Breast epithelium (tissue), 3 donors: ENCODE measurements around the gene CDH13.

Experiments
- POLR2A ChIP-seq: fragments of 450-650 bp; IDR thresholded peaks from one replicate; pipeline ENCODE4 v1.6.1; 2016; ENCODE audit warnings: antibody characterized with exemption, mild to moderate bottlenecking, moderate library complexity
- TF ChIP-seq, protein P1 (sequence below), 3 donors: fragments of 450-650 bp; IDR thresholded peaks; one replicate each; pipeline ENCODE4 v1.5.1; 2016 to 2017; ENCODE audit warnings: antibody characterized with exemption in 3 of 3, mild to moderate bottlenecking in 3 of 3, moderate library complexity in 3 of 3

DNA sequence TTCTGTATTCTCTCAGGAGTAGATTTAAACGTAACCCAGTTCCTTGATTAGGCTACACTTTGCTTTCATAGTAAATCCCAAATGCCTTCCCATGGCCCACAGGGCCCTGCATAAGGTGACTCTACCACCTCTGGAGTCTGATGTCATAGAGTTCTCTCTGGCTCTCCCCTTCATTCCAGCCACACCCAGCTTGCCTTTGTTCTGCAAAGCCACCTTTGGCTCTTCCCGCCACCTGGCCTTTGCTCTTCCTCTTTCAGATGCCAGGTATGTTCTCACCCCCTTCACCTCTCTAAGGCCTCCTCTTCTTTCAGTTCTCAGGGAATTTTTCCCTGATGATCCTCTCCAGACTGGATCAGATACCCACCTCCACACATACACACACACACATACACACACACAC, 1039.7 kb downstream of the CDH13 start:
- no peak for TF ChIP-seq POLR2A
- TF ChIP-seq, protein P1, sequence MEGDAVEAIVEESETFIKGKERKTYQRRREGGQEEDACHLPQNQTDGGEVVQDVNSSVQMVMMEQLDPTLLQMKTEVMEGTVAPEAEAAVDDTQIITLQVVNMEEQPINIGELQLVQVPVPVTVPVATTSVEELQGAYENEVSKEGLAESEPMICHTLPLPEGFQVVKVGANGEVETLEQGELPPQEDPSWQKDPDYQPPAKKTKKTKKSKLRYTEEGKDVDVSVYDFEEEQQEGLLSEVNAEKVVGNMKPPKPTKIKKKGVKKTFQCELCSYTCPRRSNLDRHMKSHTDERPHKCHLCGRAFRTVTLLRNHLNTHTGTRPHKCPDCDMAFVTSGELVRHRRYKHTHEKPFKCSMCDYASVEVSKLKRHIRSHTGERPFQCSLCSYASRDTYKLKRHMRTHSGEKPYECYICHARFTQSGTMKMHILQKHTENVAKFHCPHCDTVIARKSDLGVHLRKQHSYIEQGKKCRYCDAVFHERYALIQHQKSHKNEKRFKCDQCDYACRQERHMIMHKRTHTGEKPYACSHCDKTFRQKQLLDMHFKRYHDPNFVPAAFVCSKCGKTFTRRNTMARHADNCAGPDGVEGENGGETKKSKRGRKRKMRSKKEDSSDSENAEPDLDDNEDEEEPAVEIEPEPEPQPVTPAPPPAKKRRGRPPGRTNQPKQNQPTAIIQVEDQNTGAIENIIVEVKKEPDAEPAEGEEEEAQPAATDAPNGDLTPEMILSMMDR (IDR thresholded peaks at IDR 0.05), result no peak
